SK-N-SH (cell line): Measurements from ENCODE around the gene INPP5J. TPM values are rescaled to one million over a fixed set of nuclear protein-coding genes. Genes with fewer than 3 reads are reported as not detected.
"Not testable (repeated sequence)": the region's sequence is repeated elsewhere in the genome, so short reads cannot be mapped to it uniquely, and the experiment has no call there.

ENCODE experiments used
- CTCF ChIA-PET: fragments of 300-600, 350-600 bp; formaldehyde crosslinking; extraction: SDS; loops from one replicate; lab custom pipeline; 2021; lab: Yijun Ruan, JAX
- POLR2A ChIA-PET: fragments of 350-600 bp; sonication (Branson Sonifier 250); formaldehyde crosslinking; extraction: SDS; loops from one replicate; lab custom pipeline; 2020; ENCODE audit warnings: antibody characterized with exemption, inconsistent platforms; lab: Yijun Ruan, JAX
- DNase-seq: peaks from one replicate; pipeline ENCODE4 v3.0.0; 2012
- H2AFZ ChIP-seq: fragments of 200-600 bp; sonication (generic); 2 replicates; pipeline ENCODE4 v1.8.1; 2016; ENCODE audit warnings: antibody characterized with exemption, mild to moderate bottlenecking, low read depth
- H3F3A ChIP-seq: fragments of 200-600 bp; sonication (generic); replicated peaks from 2 replicates; pipeline ENCODE3; 2016; ENCODE audit warnings: antibody characterized with exemption, mild to moderate bottlenecking; ENCODE audit not compliant: insufficient read depth
- H3K27ac ChIP-seq, 2 experiments: fragments of 200-500 bp in 1 of 2; fragments of 200-600 bp in 1 of 2; sonication (Bioruptor generic) in 1 of 2; sonication (generic), shearing (Covaris generic) in 1 of 2; 2 replicates each; pipeline versions ENCODE4 v1.5.1 to v1.6.1; 2014 to 2016; ENCODE audit warnings: low read depth in 2 of 2, inconsistent platforms in 1 of 2, low read length in 1 of 2, mild to moderate bottlenecking in 1 of 2, mixed read lengths in 1 of 2
- H3K27me3 ChIP-seq: fragments of 200-600 bp; sonication (generic), shearing (Covaris generic); 2 replicates; pipeline ENCODE4 v1.6.1; 2016; ENCODE audit warnings: mixed run types; ENCODE audit not compliant: insufficient read depth
- H3K36me3 ChIP-seq, 2 experiments: fragments of 200-500 bp in 1 of 2; fragments of 200-600 bp in 1 of 2; sonication (Bioruptor generic) in 1 of 2; sonication (generic) in 1 of 2; replicated peaks in 1 of 2; 2 replicates each; pipeline versions ENCODE3 to v1.5.1; 2014 to 2016; ENCODE audit warnings: low read length in 1 of 2, mild to moderate bottlenecking in 1 of 2; ENCODE audit not compliant: insufficient read depth in 2 of 2, control insufficient read depth in 1 of 2
- H3K4me1 ChIP-seq, 2 experiments: fragments of 200-500 bp in 1 of 2; fragments of 200-600 bp in 1 of 2; sonication (Bioruptor generic) in 1 of 2; sonication (generic), shearing (Covaris generic) in 1 of 2; 2 replicates each; pipeline versions ENCODE4 v1.5.1 to v1.6.1; 2014 to 2016; ENCODE audit warnings: low read depth in 1 of 2, low read length in 1 of 2, mixed run types in 1 of 2; ENCODE audit not compliant: insufficient read depth in 2 of 2, control insufficient read depth in 1 of 2
- H3K4me2 ChIP-seq: fragments of 200-600 bp; sonication (generic), shearing (Covaris generic); 2 replicates; pipeline ENCODE4 v1.6.1; 2017; ENCODE audit warnings: mixed run types
- H3K4me3 ChIP-seq, 2 experiments: fragments of 200-500 bp in 1 of 2; fragments of 200-600 bp in 1 of 2; sonication (Bioruptor generic) in 1 of 2; sonication (generic), shearing (Covaris generic) in 1 of 2; 2 replicates each; pipeline versions ENCODE4 v1.5.1 to v1.8.1; 2014 to 2016; ENCODE audit warnings: low read depth in 2 of 2, inconsistent platforms in 1 of 2, low read length in 1 of 2, mild to moderate bottlenecking in 1 of 2, mixed read lengths in 1 of 2, moderate library complexity in 1 of 2
- H3K79me2 ChIP-seq: fragments of 200-600 bp; sonication (generic); 2 replicates; pipeline ENCODE4 v1.8.1; 2017; ENCODE audit warnings: mild to moderate bottlenecking; ENCODE audit not compliant: insufficient read depth
- H3K9ac ChIP-seq: fragments of 200-600 bp; sonication (generic); 2 replicates; pipeline ENCODE4 v1.6.1; 2017; ENCODE audit warnings: mixed run types
- H3K9me2 ChIP-seq: fragments of 200-600 bp; sonication (generic); 2 replicates; pipeline ENCODE4 v1.6.1; 2017; ENCODE audit warnings: mixed run types
- H3K9me3 ChIP-seq: fragments of 200-600 bp; sonication (generic); 2 replicates; pipeline ENCODE4 v1.6.1; 2017; ENCODE audit warnings: mixed run types, mild to moderate bottlenecking, moderate library complexity
- H4K20me1 ChIP-seq: fragments of 200-600 bp; sonication (generic); 2 replicates; pipeline ENCODE4 v1.6.1; 2017; ENCODE audit warnings: mild to moderate bottlenecking, mixed run types; ENCODE audit not compliant: insufficient read depth
- CHD2 ChIP-seq: fragments of 150-350 bp; IDR thresholded peaks from 2 replicates; pipeline ENCODE4 v1.6.1; 2018; ENCODE audit warnings: low read length; ENCODE audit not compliant: partially characterized antibody
- EP300 ChIP-seq, 2 experiments: IDR thresholded peaks; 2 replicates each; pipeline versions ENCODE4 v1.4.0 to v1.6.1; 2012; ENCODE audit warnings: borderline replicate concordance in 1 of 2, low read depth in 1 of 2, low read length in 1 of 2
- EZH2phosphoT487 ChIP-seq: fragments of 200-600 bp; sonication (generic); IDR thresholded peaks from 2 replicates; pipeline ENCODE4 v1.6.1; 2017; ENCODE audit warnings: low read depth, mixed run types, mild to moderate bottlenecking, antibody characterized with exemption, moderate library complexity, borderline replicate concordance
- FOXM1 ChIP-seq: IDR thresholded peaks from 2 replicates; pipeline ENCODE4 v1.4.0; 2012; ENCODE audit warnings: low read depth, mild to moderate bottlenecking
- GATA2 ChIP-seq: sonication (generic); formaldehyde crosslinking; IDR thresholded peaks from 2 replicates; pipeline ENCODE4 v1.5.0; 2020; ENCODE audit warnings: mild to moderate bottlenecking, missing genetic modification reagents
- JUND ChIP-seq: IDR thresholded peaks from 2 replicates; pipeline ENCODE4 v1.4.0; 2012
- MEF2A ChIP-seq: IDR thresholded peaks from 2 replicates; pipeline ENCODE4 v1.4.0; 2012; ENCODE audit warnings: low read depth, borderline replicate concordance
- MXI1 ChIP-seq: IDR thresholded peaks from 2 replicates; pipeline ENCODE4 v1.6.1; 2012; ENCODE audit warnings: mild to moderate bottlenecking, low read depth, low read length, improper control_type of control experiment
- NRF1 ChIP-seq: IDR thresholded peaks from 2 replicates; pipeline ENCODE4 v1.6.1; 2012; ENCODE audit warnings: low read depth, mild to moderate bottlenecking, low read length
- POLR2AphosphoS5 ChIP-seq: IDR thresholded peaks from 2 replicates; pipeline ENCODE4 v1.6.1; 2012; ENCODE audit warnings: low read depth, low read length
- RAD21 ChIP-seq: IDR thresholded peaks from 2 replicates; pipeline ENCODE4 v1.6.1; 2012; ENCODE audit warnings: mild to moderate bottlenecking, low read length
- RCOR1 ChIP-seq: fragments of 150-350 bp; IDR thresholded peaks from 2 replicates; pipeline ENCODE4 v1.6.1; 2017; ENCODE audit warnings: antibody characterized with exemption, low read length
- REST ChIP-seq: IDR thresholded peaks from 2 replicates; pipeline ENCODE4 v1.6.1; 2012; ENCODE audit warnings: mild to moderate bottlenecking, low read depth, low read length, moderate library complexity
- RFX5 ChIP-seq: IDR thresholded peaks from 2 replicates; pipeline ENCODE4 v1.6.1; 2012; ENCODE audit warnings: mild to moderate bottlenecking, improper control_type of control experiment, low read length
- SIN3A ChIP-seq: IDR thresholded peaks from 2 replicates; pipeline ENCODE4 v1.6.1; 2012; ENCODE audit warnings: low read depth, mild to moderate bottlenecking, low read length, moderate library complexity, borderline replicate concordance
- SMC3 ChIP-seq: IDR thresholded peaks from 2 replicates; pipeline ENCODE4 v1.6.1; 2012; ENCODE audit warnings: low read depth, low read length, improper control_type of control experiment
- TCF12 ChIP-seq: IDR thresholded peaks from 2 replicates; pipeline ENCODE4 v1.4.0; 2012
- YY1 ChIP-seq: IDR thresholded peaks from 2 replicates; pipeline ENCODE4 v1.4.0; 2012; ENCODE audit warnings: low read depth, mild to moderate bottlenecking
- WGBS: methylation state at CpG from one replicate; pipeline ENCODE4 v1.1.6; 2017; ENCODE audit warnings: low lambda C conversion rate; 5-methylcytosine and 5-hydroxymethylcytosine counted together
- polyA plus RNA-seq, 3 experiments: library from polyadenylated mRNA; depleted of rRNA; stranded (reverse); fragments of >200 nt; gene quantifications; 2 replicates each; pipeline ENCODE4 v1.2.3, GENCODE V29; 2012

Gene INPP5J
- polyA plus RNA-seq, 1 of the 3 experiments (the other 2 are of a cell fraction), result 3.2 TPM

- Histone ChIP-seq H4K20me1 (no peaks in the 10 kb centered on the region), H3K9me2 (no peaks in the 10 kb centered on the region), H3K4me3 (peak overlapping the region; percentile 50 to 94), H3K9ac (peak overlapping the region; percentile 63), H3K4me2 (peak overlapping the region; percentile 86), H3K36me3 (peaks cover 0 to 10% of the 10 kb centered on the region in 2 experiments), H3F3A (peaks cover 9% of the 10 kb centered on the region), H3K79me2 (peaks cover 13% of the 10 kb centered on the region; the same call in 1 of the 2 replicates), H3K27ac (peak overlapping the region; percentile 39 to 65; a peak in 2 of 4 replicates), H3K4me1 (peaks cover 0 to 13% of the 10 kb centered on the region in 2 experiments; a peak in 1 of 4 replicates), H2AFZ (peak overlapping the region; percentile 97; the same call in 1 of the 2 replicates), H3K9me3 (no peaks in the 10 kb centered on the region), H3K27me3 (no peaks in the 10 kb centered on the region)
- ChIA-PET CTCF (interaction anchor here (0.7 to 7.4 kb wide), 32 partner anchors 9 to 237 kb away, joined by 3 to 85 read pairs (median 6); partner anchors contain the start of genes INPP5J, LIMK2, MORC2 and PLA2G3), POLR2A (interaction anchor here (1.0 to 1.4 kb wide), 6 partner anchors 10 to 35 kb away, joined by 3 to 6 read pairs (median 3); partner anchors contain the start of genes INPP5J and SMTN)
- WGBS, result 3% methylated on average over 5 of the region's 5 CpGs
- no peak for DNase-seq
- TF ChIP-seq SIN3A (no peak), EZH2phosphoT487 (no peak), MEF2A (no peak), MXI1 (no peak)
These were observed 14.9 kb upstream of the INPP5J start for GRCh38 chr22:31107894-31108218.

- H3K27me3 ChIP-seq, POLR2A ChIA-PET, H3K36me3 ChIP-seq, H3K4me3 ChIP-seq, H3K9ac ChIP-seq, H3K79me2 ChIP-seq, H3K9me2 ChIP-seq, H3F3A ChIP-seq, H2AFZ ChIP-seq, DNase-seq, H3K4me1 ChIP-seq, H3K4me2 ChIP-seq, H4K20me1 ChIP-seq, H3K9me3 ChIP-seq, H3K27ac ChIP-seq: not testable (repeated sequence)
- 76% methylated on average over 7 of the region's 7 CpGs for WGBS
- CTCF ChIA-PET, result interaction anchor here (1.4 to 7.4 kb wide), 2 partner anchors 26 to 32 kb away, joined by 3 to 85 read pairs; no protein-coding TSS in a partner anchor
These were observed 10.1 kb upstream of the INPP5J start for GRCh38 chr22:31112547-31113091.

DNA sequence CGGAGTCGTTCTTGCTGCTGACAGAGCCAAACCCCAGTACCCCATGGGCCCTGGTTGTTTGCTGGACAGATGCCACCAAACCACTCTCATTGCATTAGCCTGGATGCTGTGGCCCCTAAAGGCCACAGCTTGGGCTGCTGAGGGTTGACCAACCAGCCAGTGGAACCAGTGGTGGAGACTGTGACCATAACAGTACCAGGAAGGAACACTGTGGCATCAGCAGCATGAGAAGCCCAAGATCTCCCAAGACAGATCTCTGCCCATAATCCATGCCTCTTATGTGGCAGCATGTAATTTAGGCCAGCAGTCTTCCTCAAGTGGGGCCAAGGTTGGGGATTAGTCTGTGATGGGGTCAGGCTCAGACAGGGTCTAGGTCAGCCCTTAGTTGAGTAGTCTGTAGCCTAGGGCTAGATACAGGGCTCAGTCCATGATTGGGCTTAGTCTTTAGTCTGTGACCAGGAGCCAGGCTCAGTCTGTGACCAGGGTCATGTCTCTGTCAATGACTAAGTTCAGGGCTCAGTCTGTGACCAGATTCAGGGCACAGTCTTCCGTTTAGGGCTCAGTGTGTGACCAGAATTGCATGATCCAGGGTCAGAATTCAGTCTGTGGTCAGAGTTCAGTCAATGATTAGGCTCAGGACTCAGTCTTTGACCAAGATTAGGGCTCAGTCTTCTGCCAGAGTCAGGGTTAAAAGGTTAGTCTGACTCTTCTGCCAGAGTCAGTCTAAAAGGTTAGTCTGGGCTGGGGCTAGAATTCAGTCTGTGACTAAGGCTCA lies 4.5 kb upstream of the INPP5J start:
- POLR2A ChIA-PET, result interaction anchor here (1.1 kb wide), 1 partner anchor 11 kb away, joined by 4 read pairs; the partner anchor contains the start of gene SELENOM
- TF ChIP-seq FOXM1, result no peak
- TF ChIP-seq CHD2, result no peak
- no peak for TF ChIP-seq EP300 (IDR thresholded peaks at IDR 0.05; ENCODE audit: borderline replicate concordance in 1 of 2, low read depth in 1 of 2, low read length in 1 of 2)
- TF ChIP-seq POLR2AphosphoS5, result no peak
- no peak for TF ChIP-seq GATA2
- no peak for TF ChIP-seq RFX5
- TF ChIP-seq RCOR1, result no peak
- TF ChIP-seq NRF1, result no peak
- no peak for TF ChIP-seq SMC3
- TF ChIP-seq RAD21, result no peak
- no peak for TF ChIP-seq TCF12
- TF ChIP-seq JUND, result no peak
- no peak for TF ChIP-seq YY1
- no peak for TF ChIP-seq SIN3A
- TF ChIP-seq REST, result no peak

More for the DNA sequence above, 4.5 kb upstream of the INPP5J start:
- Histone ChIP-seq H3K9me2 (no peaks in the 10 kb centered on the region), H3K36me3 (no peaks in the 10 kb centered on the region), H3K27ac (no peak overlapping the region), H4K20me1 (no peaks in the 10 kb centered on the region), H3F3A (no peaks in the 10 kb centered on the region), H3K27me3 (no peaks in the 10 kb centered on the region), H3K9me3 (no peaks in the 10 kb centered on the region), H2AFZ (no peak overlapping the region), H3K79me2 (no peaks in the 10 kb centered on the region), H3K4me1 (peaks cover 0 to 14% of the 10 kb centered on the region in 2 experiments; a peak in 1 of 4 replicates), H3K9ac (no peak overlapping the region), H3K4me2 (no peak overlapping the region), H3K4me3 (no peak overlapping the region)
- CTCF ChIA-PET, result interaction anchor here (2.6 to 8.2 kb wide), 2 partner anchors 9 to 11 kb away, joined by 12 to 52 read pairs; partner anchors contain the start of gene SELENOM
- no peak for DNase-seq
- 81% methylated on average over 3 of the region's 3 CpGs for WGBS
